22Rv1 (cell line): ENCODE data around the gene FAXC.

Source experiments
- H3K27ac ChIP-seq: fragments of 450-650 bp; 2 replicates; pipeline ENCODE4 v1.5.1; 2017
- ZFX ChIP-seq: fragments of 450-650 bp; IDR thresholded peaks from 2 replicates; pipeline ENCODE4 v1.6.1; 2017; ENCODE audit warnings: antibody characterized with exemption, borderline replicate concordance
- TF ChIP-seq, protein P1 (sequence below): fragments of 450-650 bp; IDR thresholded peaks from 2 replicates; pipeline ENCODE4 v1.5.1; 2017; ENCODE audit warnings: mild to moderate bottlenecking

FAXC gene

DNA sequence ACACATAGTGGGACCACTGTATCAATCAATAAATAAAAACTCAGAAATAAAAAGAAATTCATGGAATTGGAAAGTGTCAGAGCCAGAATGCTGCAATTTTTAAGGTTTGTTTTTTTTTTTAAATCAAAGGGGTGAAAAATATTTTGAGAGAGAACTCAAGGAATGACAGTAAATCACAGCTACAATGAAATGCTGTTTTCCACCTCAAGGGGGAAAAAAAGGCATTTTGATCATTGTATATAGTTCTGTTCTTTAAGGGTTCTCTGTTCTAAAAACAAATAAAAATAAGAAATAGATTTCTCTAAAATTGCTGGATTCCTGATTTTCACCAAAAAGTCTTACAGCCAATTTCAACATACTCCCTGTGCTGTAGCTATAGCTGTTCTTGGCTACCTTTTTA lies 24.5 kb downstream of the FAXC start:
- no peak for TF ChIP-seq ZFX
- TF ChIP-seq, protein P1, sequence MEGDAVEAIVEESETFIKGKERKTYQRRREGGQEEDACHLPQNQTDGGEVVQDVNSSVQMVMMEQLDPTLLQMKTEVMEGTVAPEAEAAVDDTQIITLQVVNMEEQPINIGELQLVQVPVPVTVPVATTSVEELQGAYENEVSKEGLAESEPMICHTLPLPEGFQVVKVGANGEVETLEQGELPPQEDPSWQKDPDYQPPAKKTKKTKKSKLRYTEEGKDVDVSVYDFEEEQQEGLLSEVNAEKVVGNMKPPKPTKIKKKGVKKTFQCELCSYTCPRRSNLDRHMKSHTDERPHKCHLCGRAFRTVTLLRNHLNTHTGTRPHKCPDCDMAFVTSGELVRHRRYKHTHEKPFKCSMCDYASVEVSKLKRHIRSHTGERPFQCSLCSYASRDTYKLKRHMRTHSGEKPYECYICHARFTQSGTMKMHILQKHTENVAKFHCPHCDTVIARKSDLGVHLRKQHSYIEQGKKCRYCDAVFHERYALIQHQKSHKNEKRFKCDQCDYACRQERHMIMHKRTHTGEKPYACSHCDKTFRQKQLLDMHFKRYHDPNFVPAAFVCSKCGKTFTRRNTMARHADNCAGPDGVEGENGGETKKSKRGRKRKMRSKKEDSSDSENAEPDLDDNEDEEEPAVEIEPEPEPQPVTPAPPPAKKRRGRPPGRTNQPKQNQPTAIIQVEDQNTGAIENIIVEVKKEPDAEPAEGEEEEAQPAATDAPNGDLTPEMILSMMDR = no peak
- H3K27ac ChIP-seq = no peak overlapping the region

DNA sequence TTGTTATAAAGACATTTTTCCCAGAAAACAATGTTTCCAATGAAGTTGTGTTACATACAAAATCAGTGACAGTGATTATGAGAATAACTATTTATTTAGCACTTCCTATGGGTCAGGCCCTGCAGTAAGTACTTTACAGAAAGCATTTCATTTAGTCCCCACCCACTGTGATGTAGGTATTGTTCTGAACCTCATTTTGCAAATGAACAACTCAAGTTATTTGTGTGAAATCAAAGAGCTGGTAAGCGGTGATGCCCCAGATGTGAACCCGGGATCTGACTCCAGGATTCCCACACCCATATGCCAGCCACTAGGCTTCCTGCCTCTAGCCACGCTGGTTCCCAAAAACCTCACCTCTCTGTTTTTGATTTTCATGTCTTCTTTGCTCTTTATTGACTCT lies 30.9 kb downstream of the FAXC start:
- TF ChIP-seq ZFX = no peak
- TF ChIP-seq, protein P1 = no peak
- no peak overlapping the region for H3K27ac ChIP-seq

DNA sequence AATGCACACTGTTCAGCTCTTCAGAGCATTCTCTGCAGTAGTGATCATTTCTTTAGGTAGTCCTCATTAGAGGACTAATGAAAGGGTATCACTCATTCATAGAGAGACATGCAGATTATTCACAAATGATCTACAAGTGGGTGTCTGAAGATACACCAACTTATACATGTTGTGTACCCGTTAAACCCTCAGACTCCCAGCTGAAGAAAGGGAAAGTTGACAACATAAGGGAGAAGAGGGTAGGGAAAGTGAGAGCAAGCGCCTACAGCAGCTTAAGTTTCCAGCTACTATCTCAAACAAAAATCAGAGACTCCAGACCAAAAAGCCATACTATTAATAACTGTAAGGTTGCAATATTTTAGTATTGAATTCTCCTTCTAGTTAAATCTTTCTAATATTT lies 37.1 kb downstream of the FAXC start:
- no peak overlapping the region for H3K27ac ChIP-seq
- TF ChIP-seq, protein P1 = no peak
- no peak for TF ChIP-seq ZFX

DNA sequence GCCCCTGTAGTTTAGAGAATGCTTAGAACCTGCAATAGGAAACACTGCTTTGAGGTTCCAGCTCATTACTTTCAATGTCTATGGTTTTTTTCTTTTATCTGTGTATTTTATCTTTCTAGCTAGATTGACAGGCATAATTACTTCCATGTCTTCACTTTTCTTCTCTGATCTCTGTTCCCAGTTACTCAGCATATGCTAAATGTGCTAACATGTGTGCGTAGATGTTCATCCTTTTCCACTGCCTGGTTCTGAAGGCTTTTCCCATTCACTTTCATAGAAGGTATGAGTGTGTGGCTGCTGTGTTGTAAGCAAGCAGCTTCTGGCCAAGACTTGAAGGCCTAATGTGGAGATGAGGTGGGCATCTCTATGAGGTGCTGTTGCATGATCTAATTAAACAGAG lies 38.9 kb downstream of the FAXC start:
- TF ChIP-seq ZFX = no peak
- TF ChIP-seq, protein P1 = no peak

DNA sequence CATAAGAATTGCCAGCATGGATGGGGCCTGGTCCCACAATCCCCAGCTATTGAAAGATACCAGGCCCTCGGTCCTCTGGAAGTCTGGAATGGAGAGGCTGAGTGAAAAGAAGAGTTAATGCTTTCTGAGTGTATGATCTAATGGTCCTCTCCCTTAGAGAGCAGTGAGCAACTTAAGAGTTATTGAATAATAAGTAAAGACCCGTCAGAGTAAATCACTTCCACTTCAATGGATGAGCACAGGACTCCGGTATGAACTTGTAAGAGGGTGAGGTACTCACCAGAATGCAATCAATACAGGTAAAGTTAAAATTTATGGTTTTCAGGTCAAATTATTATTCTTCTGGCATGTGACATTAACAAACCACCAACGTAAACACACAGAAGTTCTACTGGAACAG lies 39.9 kb downstream of the FAXC start:
- TF ChIP-seq, protein P1 = no peak
- TF ChIP-seq ZFX = no peak
- H3K27ac ChIP-seq = no peak overlapping the region

More for the DNA sequence above, 38.9 kb downstream of the FAXC start:
- no peak overlapping the region for H3K27ac ChIP-seq

DNA sequence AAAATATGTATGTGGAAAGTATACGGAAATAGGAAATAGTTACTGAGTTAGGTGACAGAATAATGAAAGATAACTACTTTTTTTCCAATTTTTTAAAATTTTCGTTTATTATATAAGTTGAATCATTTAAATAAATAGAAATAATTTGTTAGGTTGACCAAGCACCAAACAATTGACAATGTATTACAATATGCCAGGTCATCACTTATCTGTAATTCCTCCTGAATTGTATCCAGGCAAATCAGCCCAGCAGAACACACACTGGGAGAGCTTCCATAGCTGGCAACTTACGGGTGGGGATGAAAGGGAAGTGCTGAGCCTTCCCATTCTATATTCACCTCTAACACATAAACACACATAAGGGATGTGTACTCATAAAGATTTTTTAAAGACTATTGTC lies 40.7 kb downstream of the FAXC start:
- no peak overlapping the region for H3K27ac ChIP-seq
- TF ChIP-seq ZFX = no peak
- TF ChIP-seq, protein P1 = no peak

DNA sequence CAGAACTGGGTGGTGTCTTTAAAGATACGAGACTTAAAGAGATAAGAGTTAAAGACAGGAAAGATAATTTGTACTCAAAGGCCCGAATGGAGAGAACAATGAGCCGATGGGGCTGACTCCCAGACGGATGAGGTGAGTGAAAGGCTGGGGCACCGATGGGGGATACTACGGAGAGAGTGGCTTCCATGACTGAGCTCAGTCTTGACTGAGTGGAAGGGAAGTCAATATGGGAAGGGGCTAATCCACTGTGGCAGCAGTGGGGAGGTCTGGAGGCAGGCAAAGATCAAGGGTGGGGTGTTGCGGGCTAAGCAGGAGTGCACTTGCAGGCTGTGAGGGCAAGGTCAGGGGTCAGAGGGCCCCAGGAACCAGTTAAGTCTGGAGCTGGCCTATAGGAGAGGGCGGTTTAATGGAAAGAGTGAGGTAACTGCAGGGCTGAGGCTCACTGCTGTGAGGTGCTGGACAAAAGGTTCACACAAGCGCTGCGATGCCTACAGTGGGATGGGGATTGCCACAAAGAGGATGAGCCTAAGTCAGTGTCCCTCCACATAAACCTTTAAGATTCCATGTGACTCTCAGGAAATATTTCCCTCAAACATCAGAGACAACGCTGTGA lies 42.1 kb downstream of the FAXC start:
- TF ChIP-seq, protein P1 = no peak
- TF ChIP-seq ZFX = no peak
- no peak overlapping the region for H3K27ac ChIP-seq
